NB4 (cell line): ENCODE results near the gene ST6GALNAC1.

Experiments
- CTCF ChIP-seq: IDR thresholded peaks from one replicate; pipeline ENCODE4 v1.5.1; 2012; ENCODE audit warnings: low read depth, low read length
- POLR2A ChIP-seq: IDR thresholded peaks from 2 replicates; pipeline ENCODE4 v1.6.1; 2011; ENCODE audit warnings: mild to moderate bottlenecking; ENCODE audit not compliant: insufficient read length; ENCODE audit errors: extremely low read depth

- TF ChIP-seq CTCF = no peak
- TF ChIP-seq POLR2A = no peak
These were observed 43.2 kb upstream of the ST6GALNAC1 start for GRCh38 chr17:76686538-76687297.
